GM19438 (cell line): ENCODE measurements around the gene INTS15.

Source experiments
- ATAC-seq: cut with Tn5 transposase; IDR thresholded peaks from one replicate; pipeline ENCODE4 v1.9.1; 2021; ENCODE audit warnings: low read depth; ENCODE audit not compliant: unreplicated experiment

INTS15 gene

DNA sequence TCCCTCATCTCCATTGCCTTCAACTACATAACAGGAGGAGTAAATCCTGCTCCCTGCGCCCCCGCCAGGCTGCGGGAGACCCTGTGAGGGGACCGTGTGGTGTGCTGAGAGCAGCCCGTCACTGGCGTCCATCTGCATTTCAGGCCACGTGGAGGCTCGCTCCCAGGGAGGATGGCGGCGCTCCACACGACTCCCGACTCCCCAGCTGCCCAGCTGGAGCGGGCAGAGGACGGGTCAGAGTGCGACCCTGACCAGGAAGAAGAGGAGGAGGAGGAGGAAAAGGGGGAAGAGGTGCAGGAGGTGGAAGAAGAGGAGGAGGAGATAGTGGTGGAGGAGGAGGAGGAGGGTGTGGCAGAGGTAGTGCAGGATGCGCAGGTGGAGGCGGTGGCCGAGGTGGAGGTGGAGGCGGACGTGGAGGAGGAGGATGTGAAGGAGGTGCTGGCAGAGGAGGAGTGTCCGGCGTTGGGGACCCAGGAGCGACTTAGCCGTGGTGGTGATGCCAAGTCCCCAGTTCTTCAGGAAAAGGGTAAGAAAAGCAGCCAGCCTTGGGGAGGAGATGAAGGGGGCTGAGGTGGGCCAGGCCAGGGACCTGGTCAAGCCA, 52.5 kb downstream of the INTS15 start:
- ATAC-seq = no peak

DNA sequence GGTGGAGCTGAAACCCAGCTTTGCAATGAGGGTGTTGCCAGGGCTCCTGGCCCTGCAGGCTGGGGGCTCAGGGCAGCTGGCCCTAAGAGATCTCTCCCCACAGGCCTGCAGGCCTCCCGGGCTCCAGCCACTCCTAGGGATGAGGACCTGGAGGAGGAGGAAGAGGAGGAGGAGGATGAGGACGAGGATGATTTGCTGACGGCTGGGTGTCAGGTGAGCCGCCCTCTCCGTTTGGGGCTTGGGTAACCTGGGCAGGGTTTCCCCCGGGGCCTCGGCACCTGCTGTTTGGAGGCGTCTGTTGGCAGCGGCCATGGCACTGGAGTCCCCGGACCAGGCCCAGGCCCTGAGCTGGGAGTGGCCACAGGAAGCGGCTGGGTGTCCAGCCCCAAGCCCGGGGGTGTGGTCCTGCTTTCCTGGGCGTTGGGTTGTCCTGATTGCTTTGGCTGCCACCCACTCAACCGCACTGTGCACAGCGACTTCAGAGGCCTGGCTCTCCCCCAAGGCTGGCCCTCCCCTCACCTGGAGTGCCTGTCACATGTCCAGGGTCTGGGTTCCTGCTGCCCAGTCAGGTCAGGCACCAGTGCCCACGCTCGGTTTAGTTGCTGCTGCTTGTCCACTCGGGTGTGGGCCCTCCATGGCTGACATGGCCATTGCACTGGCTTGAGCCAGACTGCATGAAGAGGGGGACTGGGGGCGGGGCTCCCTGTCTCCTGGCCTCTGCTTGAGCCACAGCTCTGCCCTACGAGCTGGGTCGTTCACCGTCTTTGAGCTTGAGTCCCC, 53.2 kb downstream of the INTS15 start:
- no peak for ATAC-seq

DNA sequence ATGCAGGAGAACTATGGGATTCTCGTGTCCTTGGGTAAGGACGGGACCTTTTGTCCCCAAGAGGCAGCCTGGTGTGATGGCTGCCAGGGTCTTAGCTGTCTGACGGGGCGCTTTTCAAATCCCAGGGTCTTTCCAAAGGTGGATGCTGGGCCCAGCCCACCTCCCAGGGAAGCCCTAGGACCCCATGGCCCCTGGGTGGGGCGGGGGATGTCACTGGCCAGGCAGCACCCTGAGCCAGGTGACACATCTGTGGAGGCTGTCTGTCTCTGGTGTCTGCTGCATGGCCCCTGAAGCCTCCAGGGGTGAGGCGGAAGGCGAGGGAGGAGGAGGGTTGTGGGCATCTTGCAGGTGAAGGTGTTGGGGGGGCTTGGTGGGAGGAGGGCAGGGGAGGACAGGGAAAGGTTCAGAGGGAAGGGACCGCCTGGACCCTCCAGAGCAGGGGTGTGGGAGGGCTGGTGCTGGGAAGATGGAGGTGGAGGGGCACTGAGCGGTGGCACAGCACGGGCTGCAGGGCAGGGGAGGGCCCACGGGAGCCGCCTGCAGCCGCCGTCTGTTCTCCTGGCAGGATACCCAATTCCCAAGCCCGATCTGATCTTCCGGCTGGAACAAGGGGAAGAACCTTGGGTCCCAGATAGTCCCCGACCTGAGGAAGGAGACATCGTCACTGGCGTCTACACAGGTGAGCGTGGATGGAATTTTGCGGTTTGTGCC, 54.2 kb downstream of the INTS15 start:
- no peak for ATAC-seq

DNA sequence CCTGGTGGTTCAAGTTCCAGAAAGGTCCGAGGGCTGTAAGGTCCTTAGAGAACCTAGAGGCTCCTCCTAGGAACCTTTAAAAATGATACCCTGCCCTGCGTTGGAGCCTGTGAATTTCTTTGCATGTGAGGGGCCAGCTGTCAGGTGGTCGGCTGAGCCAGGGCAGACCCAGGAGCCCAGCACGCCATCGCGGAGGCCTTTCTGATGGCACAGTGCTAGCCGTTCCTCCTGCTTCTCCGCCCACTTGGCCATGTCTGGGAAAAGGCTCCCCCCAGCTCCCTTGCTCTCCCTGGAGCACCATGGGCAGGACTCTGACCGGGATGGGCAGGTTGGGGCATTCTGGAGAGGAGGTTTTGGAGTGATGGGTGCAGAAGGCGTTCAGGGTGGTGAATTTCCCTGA, 54.9 kb downstream of the INTS15 start:
- no peak for ATAC-seq

DNA sequence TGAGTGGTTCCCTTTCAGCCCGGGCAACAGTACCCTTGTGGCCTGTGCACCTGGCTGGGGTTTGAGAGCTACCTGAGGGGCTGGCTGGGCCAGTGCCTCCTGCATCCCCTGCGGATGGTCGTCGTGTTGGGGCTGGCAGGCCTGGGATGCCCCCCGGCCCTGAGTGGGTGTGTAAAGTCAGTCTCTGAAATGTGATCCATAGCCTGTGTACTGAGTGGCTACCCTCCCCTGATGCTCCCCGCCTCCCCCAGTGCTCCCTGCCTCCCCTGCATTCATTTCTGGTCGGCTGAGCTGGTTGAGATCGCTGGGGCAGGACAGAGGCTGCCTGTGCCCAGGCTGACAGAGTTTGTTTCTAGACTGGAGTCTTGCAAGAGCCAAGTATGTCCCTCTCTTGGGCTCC, 56.6 kb downstream of the INTS15 start:
- no peak for ATAC-seq

DNA sequence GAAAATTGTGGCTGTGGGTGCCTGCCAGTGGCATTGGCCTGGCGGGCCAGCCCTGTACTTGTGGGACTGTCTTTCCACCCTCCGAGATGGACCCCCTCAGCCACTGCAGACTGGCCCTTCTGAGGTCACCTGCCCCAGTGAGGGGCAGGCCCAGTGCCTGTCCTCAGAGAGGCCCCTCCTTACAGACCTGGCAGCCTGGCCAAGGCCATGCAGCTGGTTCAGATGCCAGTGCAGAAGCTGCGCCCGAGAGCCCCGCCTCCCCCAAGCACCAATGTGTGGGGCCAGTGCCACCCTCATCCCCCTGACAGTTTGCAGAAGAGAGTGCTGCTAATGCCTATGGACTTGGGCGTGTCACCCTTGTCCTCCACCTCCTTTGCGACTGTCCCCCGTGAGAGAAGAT, 57.3 kb downstream of the INTS15 start:
- ATAC-seq = no peak

DNA sequence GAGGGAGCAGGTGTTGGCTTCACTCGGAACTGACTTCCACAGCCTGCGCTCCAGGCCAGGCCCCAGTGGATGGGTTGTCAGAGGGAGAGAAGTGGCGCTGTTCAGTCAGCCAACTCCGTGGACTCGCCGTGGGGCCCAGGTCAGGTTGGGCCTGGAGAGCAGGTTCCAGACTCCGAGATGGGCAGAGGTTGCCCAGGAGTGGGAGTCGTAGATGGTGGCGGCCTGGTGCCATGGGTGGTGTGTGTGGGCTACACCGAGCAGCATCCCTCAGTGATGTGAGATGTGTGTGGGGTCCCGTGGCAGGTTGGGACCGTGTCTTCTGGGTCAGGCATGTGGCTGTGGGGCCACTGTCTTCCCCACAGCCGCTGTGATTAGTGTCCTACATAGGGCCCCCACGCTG, 57.7 kb downstream of the INTS15 start:
- no peak for ATAC-seq

DNA sequence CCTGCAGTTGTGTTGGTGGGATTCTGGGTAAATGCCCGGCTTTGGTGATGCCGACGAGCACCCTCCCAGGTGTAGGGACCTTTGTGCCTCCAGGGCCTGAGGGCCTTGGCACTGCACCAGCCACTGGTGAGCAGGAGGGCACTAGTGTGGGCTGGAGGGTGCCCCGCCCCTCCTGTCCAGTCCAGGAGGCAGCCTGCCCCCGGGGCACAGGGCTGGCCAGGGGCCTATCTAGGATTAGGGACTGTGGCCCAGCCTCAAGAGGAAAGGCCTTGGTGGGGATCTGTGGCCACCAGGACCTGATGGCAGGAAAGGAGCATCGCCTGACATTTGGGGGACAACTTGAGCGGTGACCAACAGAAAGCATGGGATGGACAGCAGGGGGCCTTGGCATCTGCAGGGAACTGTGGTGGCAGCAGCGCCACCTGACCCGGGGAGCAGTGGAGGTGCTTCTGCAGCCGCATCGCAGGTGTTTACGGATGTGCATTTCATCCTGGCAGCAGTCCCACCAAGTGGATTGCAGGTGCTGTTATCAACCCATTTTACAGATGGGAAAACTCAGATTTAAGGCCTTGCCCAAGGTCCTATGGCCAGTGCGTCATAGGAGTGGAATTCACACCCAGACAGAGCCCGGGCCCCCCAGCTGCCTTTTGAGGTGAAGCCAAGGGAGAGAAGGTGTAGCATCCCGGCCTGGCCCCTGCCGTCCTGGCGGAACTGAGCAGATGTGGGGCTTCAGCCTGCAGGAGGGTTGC, 58.4 kb downstream of the INTS15 start:
- ATAC-seq = no peak

DNA sequence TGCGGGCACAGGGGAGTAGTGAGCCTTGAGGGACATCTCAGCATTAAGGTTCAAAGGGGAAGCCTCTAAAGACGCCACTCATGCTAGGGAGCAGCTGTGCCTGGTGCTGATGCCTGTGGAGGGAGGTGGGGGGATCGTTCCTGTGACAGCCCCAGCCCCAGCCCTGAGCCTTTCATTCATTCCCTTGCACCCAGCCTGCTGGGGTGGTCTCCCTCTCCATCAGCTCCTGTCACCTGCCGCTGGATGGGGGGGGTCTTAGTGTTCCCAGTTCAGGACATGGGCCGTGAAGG, 58.9 kb downstream of the INTS15 start:
- no peak for ATAC-seq

DNA sequence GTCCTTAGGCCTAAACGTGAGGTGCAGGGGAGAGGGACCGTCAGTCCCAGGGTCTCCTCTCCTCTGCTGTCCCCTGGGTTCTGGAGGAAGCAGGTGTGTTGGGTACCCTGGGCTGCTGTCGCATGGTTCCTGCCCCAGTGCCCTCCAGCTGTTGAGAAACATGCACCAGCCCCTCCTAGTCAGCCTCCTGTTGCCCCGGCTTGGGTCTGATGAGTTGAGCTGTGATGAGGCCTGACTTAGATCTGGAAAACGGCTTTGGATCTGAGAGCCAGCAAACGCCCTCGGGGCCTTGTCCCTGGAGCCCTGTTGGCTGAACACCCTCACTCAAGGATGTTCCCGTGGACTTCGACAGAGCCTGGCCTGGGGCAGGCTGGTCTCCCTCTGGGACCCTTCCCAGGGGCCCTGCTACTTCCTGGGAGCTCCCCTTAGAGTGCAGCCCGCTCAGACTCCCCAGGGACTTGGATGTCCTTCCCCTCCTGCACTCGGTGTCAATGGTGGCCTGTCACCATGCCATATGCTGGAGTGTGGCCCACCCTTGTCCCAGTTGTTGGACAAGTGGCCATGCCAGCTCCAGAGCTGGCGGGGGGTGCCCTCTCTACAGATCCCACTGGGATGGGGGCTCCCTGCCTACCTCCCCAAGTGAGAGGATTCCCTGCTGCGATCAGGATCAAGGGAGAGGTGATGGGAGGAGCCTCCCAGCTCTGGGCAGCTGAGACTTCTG, 59.6 kb downstream of the INTS15 start:
- ATAC-seq = no peak

DNA sequence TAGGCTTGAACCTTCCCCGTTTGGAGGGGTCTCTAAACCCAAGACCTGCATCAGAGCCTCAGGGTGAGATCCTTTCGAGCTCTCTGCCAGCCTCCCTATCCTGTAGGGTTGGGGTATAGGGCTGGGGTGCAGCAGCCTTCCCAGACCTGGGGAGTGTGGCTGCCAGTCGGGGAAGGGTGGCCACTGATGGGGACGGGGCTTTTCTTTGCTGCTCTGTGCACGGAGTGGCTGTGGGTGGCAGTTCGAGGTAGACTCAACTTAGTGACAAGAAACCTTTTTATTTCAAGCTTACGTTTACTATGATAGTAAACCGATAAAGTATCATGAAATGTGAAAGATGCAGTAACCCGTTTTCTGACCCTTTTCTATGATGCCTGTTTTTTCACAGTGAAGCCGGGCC, 60.3 kb downstream of the INTS15 start:
- ATAC-seq = no peak

DNA sequence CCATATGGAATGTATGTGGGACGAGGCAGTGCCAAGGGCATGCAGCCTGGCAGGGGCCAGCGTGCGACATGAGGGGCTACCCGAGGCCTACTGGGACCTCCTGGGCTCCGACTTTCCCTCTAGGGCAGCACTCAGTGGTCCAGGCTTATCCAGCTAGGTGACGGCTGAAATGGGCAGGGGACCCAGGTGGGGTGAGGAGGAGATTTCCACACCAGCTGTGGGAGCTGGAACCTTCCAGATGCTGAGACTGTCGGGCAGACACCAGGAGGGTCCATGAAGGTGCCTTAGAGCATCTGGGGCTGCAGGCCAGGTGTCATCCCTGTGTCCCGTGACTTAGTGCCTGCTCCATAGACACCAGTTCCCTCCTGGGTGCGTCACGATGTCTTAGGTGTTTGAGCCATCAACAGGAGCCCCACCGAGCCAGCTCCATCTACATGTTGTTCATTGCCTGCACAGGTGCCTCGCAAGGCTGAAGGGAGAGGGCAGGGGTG, 60.7 kb downstream of the INTS15 start:
- ATAC-seq = no peak

DNA sequence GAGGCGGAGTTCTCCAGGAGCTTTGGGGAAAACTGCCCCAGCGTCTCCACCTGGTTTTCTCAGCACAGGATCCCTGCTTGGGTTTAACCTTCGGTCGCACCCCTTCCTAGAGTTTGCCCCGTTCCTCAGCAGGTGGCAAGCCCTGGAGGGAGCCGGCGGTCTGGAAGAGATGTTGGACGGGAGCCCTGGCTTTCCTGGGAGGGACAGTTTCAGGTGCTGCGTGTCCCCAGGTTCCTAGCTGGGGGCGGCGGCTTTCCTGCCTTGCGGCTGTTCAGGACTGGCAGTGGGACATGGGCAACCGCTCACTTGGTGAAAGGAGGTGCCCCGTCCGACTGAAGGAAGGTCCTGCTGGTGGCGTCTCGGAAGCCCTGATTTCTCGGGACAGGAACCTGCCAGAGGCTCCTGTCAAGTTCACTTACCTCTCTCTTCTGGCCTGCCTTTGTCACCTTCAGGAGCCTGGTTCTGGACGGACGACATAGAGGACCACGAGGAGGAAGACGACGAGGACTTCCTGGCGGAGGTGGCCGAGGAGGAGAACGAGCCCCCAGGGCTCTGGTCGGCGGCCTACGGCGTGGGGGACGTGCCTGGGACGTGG, 62.1 kb downstream of the INTS15 start:
- ATAC-seq = no peak

DNA sequence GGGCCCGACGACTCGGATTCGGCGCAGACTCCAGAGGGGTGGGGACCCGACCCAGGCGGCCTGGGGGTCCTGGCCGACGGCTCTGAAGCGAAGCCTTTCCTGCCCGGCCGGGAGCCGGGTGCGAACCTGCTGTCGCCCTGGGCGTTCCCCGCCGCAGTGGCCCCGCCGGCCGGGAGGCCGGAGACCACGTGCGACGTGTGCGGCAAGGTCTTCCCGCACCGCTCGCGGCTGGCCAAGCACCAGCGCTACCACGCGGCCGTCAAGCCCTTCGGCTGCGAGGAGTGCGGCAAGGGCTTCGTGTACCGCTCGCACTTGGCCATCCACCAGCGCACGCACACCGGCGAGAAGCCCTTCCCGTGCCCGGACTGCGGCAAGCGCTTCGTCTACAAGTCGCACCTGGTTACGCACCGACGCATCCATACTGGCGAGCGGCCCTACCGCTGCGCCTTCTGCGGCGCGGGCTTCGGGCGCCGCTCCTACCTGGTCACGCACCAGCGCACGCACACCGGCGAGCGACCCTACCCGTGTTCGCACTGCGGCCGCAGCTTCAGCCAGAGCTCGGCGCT, 62.7 kb downstream of the INTS15 start:
- no peak for ATAC-seq

DNA sequence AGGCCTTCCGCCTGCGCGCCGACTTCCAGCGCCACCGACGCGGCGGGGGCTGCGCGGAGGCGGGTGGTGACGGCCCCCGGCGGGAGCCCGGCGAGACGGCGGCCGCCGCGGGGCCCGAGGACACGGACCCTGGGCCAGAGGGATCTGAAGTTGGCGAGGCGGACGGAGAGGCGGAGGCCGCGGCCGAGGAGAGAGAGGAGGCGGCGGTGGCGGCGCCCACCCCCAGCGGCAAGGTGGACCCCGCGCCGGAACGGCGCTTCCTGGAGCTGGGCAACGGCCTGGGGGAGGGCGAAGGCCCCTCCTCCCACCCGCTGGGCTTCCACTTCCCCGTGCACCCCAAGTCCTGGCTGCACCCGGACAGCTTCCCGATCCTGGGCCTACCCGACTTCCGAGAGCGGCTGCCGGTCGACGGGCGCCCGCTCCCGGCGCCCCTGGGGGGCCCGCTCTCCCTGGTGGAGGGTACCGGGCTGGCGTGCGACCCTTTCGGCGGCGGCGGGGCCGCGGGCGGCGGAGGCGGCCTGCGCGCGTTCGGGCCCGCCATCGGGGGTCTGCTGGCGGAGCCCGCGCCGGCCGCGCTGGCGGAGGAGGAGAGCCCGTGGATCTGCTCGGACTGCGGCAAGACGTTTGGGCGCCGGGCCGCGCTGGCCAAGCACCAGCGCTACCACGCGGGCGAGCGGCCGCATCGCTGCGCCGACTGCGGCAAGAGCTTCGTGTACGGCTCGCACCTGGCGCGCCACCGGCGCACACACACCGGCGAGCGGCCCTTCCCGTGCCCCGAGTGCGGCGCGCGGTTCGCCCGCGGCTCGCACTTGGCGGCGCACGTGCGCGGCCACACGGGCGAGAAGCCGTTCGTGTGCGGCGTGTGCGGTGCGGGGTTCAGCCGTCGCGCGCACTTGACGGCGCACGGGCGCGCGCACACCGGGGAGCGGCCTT, 63.5 kb downstream of the INTS15 start:
- ATAC-seq = no peak

DNA sequence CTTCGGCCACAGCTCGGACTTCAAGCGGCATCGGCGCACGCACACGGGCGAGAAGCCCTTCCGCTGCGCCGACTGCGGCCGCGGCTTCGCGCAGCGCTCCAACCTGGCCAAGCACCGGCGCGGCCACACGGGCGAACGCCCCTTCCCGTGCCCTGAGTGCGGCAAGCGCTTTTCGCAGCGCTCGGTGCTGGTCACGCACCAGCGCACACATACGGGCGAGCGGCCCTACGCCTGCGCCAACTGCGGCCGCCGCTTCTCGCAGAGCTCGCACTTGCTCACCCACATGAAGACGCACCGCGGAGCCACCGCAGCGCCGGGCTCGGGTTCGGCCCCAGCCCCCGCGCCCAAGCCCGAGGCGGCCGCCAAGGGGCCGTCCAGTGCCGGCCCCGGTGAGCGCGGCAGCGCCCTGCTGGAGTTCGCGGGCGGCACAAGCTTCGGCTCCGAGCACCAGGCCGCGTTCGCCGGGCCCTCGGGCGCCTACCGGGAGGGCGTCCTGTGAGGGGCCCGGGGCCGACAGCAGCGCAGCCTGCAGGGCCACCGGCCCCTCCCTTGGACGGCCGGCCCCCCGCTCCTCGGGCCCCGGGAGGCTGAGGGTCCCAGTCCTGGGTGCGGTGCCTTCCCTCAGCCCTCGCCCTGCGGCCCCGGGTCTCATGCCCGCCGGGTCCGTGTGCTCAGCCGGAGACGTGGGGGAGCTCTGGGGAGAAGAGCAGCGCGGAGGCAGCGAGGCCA, 64.5 kb downstream of the INTS15 start:
- ATAC-seq = no peak

DNA sequence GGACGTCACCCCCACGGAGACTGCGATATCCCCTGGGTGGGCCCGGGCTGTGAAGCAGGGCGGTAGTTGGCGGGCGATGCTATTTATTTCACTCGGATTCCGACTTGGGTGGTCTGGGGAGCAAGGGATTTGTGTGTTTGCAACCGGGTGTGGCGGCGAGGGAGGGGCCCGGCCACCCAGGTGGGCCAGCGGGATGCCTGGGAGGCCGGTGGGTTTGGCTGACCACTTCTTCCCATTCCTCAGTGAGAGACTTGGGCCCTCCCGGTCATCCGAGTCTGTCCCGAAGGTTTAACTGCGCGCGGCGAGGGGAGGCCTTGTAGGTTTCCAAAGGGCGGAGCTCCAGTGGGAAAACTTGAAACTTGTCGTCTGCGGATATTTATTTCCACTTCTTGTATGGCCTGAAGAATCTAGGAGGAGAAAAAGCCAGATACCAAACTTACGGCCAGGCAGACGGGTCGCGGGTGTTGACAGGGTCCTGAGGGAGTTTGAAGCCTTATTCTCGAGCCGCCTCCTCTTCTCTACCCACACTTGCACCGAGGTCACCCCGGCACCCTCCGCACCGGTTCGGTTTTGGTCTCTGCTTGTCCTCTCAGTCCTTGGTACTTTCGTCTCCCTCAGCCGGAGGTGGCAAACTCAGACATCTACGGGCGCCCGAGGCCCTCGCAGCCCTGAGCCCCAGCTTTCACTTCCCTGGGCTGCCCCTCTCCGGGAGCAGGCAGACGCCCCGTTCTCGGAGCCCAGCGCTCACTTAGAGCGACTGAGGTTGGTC, 65.2 kb downstream of the INTS15 start:
- ATAC-seq = no peak
